Measurements from ENCODE around the gene BCAM.

DNA sequence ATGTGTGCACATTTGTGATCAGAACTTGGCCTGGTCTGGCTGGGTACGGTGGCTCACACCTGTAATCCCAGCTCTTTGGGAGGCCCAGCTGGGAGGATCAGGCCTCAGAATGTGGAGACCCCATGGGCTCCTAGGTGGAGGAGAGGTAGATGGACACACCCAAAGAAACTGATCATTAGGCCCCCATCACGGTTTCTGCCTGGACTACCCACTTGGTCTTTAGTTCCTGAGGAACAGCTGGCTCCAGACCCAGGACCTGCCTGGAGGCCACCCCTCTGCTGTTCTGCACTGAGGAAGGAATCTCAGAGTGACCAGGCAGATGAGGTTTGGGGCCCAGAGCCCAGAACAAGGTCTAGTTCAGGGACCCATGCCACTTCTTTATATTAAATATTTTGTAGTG, 29.8 kb upstream of the BCAM start:
- TF ChIP-seq, protein P1, sequence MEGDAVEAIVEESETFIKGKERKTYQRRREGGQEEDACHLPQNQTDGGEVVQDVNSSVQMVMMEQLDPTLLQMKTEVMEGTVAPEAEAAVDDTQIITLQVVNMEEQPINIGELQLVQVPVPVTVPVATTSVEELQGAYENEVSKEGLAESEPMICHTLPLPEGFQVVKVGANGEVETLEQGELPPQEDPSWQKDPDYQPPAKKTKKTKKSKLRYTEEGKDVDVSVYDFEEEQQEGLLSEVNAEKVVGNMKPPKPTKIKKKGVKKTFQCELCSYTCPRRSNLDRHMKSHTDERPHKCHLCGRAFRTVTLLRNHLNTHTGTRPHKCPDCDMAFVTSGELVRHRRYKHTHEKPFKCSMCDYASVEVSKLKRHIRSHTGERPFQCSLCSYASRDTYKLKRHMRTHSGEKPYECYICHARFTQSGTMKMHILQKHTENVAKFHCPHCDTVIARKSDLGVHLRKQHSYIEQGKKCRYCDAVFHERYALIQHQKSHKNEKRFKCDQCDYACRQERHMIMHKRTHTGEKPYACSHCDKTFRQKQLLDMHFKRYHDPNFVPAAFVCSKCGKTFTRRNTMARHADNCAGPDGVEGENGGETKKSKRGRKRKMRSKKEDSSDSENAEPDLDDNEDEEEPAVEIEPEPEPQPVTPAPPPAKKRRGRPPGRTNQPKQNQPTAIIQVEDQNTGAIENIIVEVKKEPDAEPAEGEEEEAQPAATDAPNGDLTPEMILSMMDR (conservative IDR thresholded peaks at IDR 0.05; ENCODE audit: low read length), result no peak
- no peak for TF ChIP-seq EZH2phosphoT487 (IDR thresholded peaks at IDR 0.05; ENCODE audit: borderline replicate concordance, low read depth, low read length)
